GM10266 (cell line): ENCODE results near the gene AMER1.

Experiments used
- DNase-seq: peaks from one replicate; pipeline ENCODE4 v3.0.0; 2012; ENCODE audit errors: extremely low spot score
- CTCF ChIP-seq: IDR thresholded peaks from 2 replicates; pipeline ENCODE4 v1.5.1; 2012; ENCODE audit warnings: mild to moderate bottlenecking, low read depth; ENCODE audit not compliant: control insufficient read depth, insufficient read depth; ENCODE audit errors: missing control alignments

The AMER1 gene

GRCh38 chrX:64182208-64182607 is 23.3 kb downstream of the AMER1 start:
- TF ChIP-seq CTCF: no peak
- DNase-seq: no peak

- no peak for DNase-seq
- TF ChIP-seq CTCF: no peak
Observed at GRCh38 chrX:64176876-64177275, 28.6 kb downstream of the AMER1 start.

- DNase-seq: no peak
- TF ChIP-seq CTCF: no peak
Observed at GRCh38 chrX:64169988-64170387, 35.5 kb downstream of the AMER1 start.

- no peak for DNase-seq
- no peak for TF ChIP-seq CTCF
Observed at GRCh38 chrX:64152857-64153256, 52.7 kb downstream of the AMER1 start.

GRCh38 chrX:64151911-64152310 is 53.6 kb downstream of the AMER1 start:
- no peak for TF ChIP-seq CTCF
- no peak for DNase-seq

GRCh38 chrX:64150775-64151174 is 54.7 kb downstream of the AMER1 start:
- no peak for DNase-seq
- TF ChIP-seq CTCF: no peak
